Heart right ventricle (tissue), 16 donors: Measurements from ENCODE around the gene SDCBP2. TPM values are rescaled to one million over a fixed set of nuclear protein-coding genes. Genes with fewer than 3 reads are reported as not detected.

ENCODE experiments used
- ATAC-seq, 8 donors: fragments of 200-7000 bp; cut with Tn5 transposase; one replicate each; pipeline ENCODE4 v1.9.1; 2020; ENCODE audit warnings: mild to moderate bottlenecking in 8 of 8, moderate library complexity in 8 of 8, moderate number of reproducible peaks in 1 of 8
- DNase-seq, 2 donors: peaks; one replicate each; pipeline ENCODE4 v3.0.0-alpha.2; 2020
- H3K27ac ChIP-seq, 10 donors: fragments of 200-600 bp; sonication (generic) in 2 of 10; one replicate each; pipeline versions ENCODE4 v1.5.0 to v1.8.0; 2020 to 2022; ENCODE audit warnings: mild to moderate bottlenecking in 3 of 10
- H3K27me3 ChIP-seq, 7 donors: fragments of 200-600 bp; one replicate each; pipeline ENCODE4 v1.8.0; 2021 to 2022; ENCODE audit warnings: mild to moderate bottlenecking in 2 of 7
- H3K36me3 ChIP-seq, 9 donors: fragments of 200-600 bp; sonication (generic) in 1 of 9; one replicate each; pipeline versions ENCODE4 v1.5.0 to v1.8.0; 2020 to 2022; ENCODE audit warnings: mild to moderate bottlenecking in 2 of 9
- H3K4me1 ChIP-seq, 9 donors: fragments of 200-600 bp; sonication (generic) in 1 of 9; one replicate each; pipeline versions ENCODE4 v1.5.0 to v1.8.0; 2020 to 2022; ENCODE audit warnings: mild to moderate bottlenecking in 4 of 9
- H3K4me3 ChIP-seq, 10 donors: fragments of 200-600 bp; sonication (generic) in 2 of 10; one replicate each; pipeline versions ENCODE4 v1.5.0 to v1.8.0; 2020 to 2022; ENCODE audit warnings: mild to moderate bottlenecking in 7 of 10, moderate library complexity in 2 of 10
- H3K9me3 ChIP-seq, 11 donors: fragments of 200-600 bp in 10 of 11; sonication (generic) in 2 of 11; one replicate each; pipeline versions ENCODE4 v1.5.0 to v1.8.0; 2013 to 2022; ENCODE audit warnings: mild to moderate bottlenecking in 2 of 11, control low read depth in 1 of 11, moderate library complexity in 1 of 11
- WGBS, 2 donors: extraction: QIAGEN DNeasy Blood & Tissue Kit; methylation state at CpG; one replicate each; pipeline ENCODE4 v1.1.7; 2013; ENCODE audit warnings: inconsistent platforms in 1 of 2; 5-methylcytosine and 5-hydroxymethylcytosine counted together
- intact Hi-C, 10 donors: fragments of 100-400 bp; cut with DNase I; formaldehyde crosslinking; loops; one replicate each; pipeline versions ENCODE4 v1.11.1 to v1.14.2; 2022
- polyA plus RNA-seq, 2 donors: library from polyadenylated mRNA; stranded (reverse); fragments of 200-250 nt; gene quantifications; one replicate each; pipeline ENCODE4 v1.2.3, GENCODE V29; 2013
- total RNA-seq, 10 donors: library from RNA; stranded (reverse); fragmentation: NEBNext Ultra II Directional in 3 of 10; extraction: Animal tissue kit (Norgen Biotek cat#: 25700) in 3 of 10; gene quantifications; one replicate each; pipeline versions ENCODE4 v1.2.1 to v1.2.4, GENCODE V29; 2021 to 2023
- TF ChIP-seq, protein P1 (sequence below), 9 donors: fragments of 200-600 bp; sonication (generic) in 2 of 9; IDR thresholded peaks; one replicate each; pipeline versions ENCODE4 v1.5.0 to v1.8.0; 2021 to 2022; ENCODE audit warnings: antibody characterized with exemption in 9 of 9, mild to moderate bottlenecking in 5 of 9, moderate library complexity in 1 of 9
- donor health status: Arrhythmogenic right ventricular cardiomyopathy.
- donor health status: ischemic (EF 13 %, LVEDD 7.1; RV severe dilation, severe dysfunction).
- donor health status: healthy with polysubstance abuse.
- donor health status: DM: no; HTN: yes; CAD: no.
- donor health status: DM: no; HTN: no; CAD: no.
- donor health status: ischemic (EF 25% LVEDD 6.9; RV normal size, moderate dysfunction).
- donor health status: ischemic (EF 25% LVEDD 5.7; RV mildly dilated, moderate dysfunction).
- donor health status: healthy.
- donor health status: DM: yes; HTN: yes; CAD: no.
- donor health status: Ischemic cardiomyopathy.
- donor health status: ischemic (EF 35%, LVEDD 5.7; RV mildly dilated, moderate dysfunction).
- donor health status: nonischemic (EF 11% LVEDD 7.7; RV severe dilation, severe dysfunction).
- donor health status: DM: yes; HTN: yes; CAD: no.
- donor health status: PGD.
- donor health status: ischemic (EF 29% LVEDD 5.4; RV normal size, mild dysfunction).
- donor health status: nonischemic (EF 23%, LVEDD 6.1; RV moderate dilation, normal function).

Gene SDCBP2
- total and polyA plus RNA-seq, 12 donors: 0.62 to 4.3 (median 2.0) TPM

DNA sequence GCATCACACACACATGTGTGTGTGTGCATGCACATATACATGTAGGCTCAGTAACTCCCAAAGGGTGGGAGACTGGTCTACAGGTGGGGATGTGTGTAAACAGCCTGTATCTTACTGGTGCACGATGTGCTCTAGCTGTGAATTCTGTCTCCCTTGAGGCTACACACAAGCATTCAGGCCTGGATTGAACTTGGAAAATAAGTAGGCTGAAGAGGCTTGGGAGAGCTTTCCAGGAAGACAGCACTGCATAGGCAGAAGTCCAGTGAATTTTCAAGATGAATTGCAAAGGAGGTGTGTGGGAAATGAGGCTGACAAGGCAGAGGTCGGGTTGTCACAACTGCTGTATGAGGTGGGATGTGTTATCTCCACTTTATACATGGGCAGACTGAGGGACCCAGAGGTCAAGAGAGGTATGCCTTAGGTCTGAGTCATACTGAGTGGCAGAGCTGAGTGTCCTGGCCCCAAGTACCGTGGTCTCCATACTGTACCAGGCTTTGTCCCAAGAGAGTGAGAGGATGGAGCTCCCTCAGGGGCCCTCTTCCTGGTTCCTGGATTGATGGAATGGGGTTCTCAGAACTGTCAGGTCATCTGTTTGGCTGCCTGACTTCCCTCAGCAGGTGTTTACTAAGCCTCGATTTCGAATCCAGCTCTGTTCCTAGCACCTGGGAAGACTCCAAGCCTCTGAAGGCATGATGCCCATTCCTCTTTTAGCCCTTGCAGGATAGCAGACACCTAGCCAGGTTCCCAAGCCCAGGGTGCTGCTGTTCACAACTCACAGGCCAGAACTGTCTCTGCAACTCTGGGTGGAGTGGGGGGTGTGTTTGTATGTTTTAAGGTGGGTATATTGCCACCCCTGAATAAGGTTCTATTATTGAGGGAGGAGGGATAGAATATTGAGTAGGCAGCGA is 48.5 kb downstream of the SDCBP2 start:
- peak overlapping the region in 1 of 10 donors; percentile 60 for H3K27ac ChIP-seq
- WGBS, 2 donors: 66 to 70% methylated on average over 6 of the region's 6 CpGs
- H3K9me3 ChIP-seq: no peaks in the 10 kb centered on the region

DNA sequence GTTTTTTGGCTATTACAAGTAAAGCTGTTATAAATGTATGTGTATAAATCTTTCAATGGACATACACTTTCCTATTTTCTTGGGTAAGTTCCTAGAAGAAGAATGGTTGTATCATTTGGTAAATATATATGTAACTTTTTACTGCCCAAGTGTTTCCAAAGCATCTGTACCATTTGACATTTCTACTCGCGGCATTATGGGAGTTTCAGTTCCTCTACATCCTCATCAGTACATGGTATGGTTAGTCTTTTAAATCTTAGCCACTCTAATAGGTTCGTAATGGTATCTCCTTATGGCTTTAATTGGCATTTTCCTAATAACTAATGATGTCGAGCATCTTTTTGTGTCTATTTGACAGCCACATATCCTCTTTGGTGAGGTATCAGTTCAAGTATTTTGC is 49.9 kb downstream of the SDCBP2 start:
- H3K27me3 ChIP-seq: no peaks in the 10 kb centered on the region
- peaks cover 0 to 6% (median 0%) of the 10 kb centered on the region in 9 donors for H3K36me3 ChIP-seq
- DNase-seq: no peak
- ATAC-seq: no peak
- WGBS, 2 donors: 92 to 93% methylated on average over 4 of the region's 4 CpGs
- no peak overlapping the region for H3K27ac ChIP-seq
- H3K4me3 ChIP-seq: no peak overlapping the region
- peaks cover 0 to 20% (median 9%) of the 10 kb centered on the region in 9 donors for H3K4me1 ChIP-seq
- TF ChIP-seq, protein P1, sequence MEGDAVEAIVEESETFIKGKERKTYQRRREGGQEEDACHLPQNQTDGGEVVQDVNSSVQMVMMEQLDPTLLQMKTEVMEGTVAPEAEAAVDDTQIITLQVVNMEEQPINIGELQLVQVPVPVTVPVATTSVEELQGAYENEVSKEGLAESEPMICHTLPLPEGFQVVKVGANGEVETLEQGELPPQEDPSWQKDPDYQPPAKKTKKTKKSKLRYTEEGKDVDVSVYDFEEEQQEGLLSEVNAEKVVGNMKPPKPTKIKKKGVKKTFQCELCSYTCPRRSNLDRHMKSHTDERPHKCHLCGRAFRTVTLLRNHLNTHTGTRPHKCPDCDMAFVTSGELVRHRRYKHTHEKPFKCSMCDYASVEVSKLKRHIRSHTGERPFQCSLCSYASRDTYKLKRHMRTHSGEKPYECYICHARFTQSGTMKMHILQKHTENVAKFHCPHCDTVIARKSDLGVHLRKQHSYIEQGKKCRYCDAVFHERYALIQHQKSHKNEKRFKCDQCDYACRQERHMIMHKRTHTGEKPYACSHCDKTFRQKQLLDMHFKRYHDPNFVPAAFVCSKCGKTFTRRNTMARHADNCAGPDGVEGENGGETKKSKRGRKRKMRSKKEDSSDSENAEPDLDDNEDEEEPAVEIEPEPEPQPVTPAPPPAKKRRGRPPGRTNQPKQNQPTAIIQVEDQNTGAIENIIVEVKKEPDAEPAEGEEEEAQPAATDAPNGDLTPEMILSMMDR (IDR thresholded peaks at IDR 0.05): no peak
- intact Hi-C loops: no loop called here
- H3K9me3 ChIP-seq: no peaks in the 10 kb centered on the region

More for the DNA sequence above, 48.5 kb downstream of the SDCBP2 start:
- Histone ChIP-seq H3K4me1 (peaks cover 0 to 20% (median 9%) of the 10 kb centered on the region in 9 donors), H3K27me3 (no peaks in the 10 kb centered on the region), H3K36me3 (peaks cover 0 to 6% (median 0%) of the 10 kb centered on the region in 9 donors), H3K4me3 (no peak overlapping the region)
- intact Hi-C loops: no loop called here
- ATAC-seq: peak in 6 of 8 donors; percentile 34 to 87 (median 60)
- DNase-seq: no peak
- TF ChIP-seq, protein P1 (IDR thresholded peaks at IDR 0.05): no peak

DNA sequence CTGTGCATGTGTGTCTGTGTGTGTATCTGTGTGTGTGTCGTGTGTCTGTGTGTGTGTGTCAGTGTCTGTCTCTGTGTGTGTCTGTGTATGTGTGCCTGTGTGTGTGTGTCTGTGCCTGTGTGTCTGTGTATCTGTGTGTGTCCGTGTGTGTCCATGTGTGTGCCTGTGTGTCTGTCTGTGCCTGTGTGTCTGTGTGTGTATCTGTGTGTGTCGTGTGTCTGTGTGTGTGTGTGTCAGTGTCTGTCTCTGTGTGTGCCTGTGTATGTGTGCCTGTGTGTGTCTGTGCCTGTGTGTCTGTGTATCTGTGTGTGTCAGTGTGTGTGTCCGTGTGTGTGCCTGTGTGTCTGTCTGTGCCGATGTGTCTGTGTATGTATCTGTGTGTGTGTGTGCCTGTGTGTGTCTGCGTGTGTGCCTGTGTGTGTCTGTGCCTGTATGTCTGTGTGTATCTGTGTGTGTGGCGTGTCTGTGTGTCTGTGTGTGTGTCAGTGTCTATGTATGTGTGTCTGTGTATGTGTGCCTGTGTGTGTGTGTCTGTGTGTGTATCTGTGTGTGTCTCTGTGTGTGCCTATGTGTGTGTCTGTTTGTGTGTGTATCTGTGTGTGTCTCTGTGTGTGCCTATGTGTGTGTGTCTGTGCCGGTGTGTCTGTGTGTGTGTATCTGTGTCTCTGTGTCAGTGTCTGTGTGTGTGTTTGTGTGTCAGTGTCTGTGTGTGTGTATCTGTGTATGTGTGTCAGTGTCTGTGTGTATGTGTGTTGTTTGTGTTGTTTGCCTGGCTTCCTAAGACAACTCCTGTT is 51.2 kb downstream of the SDCBP2 start:
- H3K9me3 ChIP-seq: no peaks in the 10 kb centered on the region
- no peak overlapping the region for H3K4me3 ChIP-seq
- H3K27me3 ChIP-seq: no peaks in the 10 kb centered on the region
- H3K36me3 ChIP-seq: no peaks in the 10 kb centered on the region
- intact Hi-C loops: no loop called here
- no peak overlapping the region for H3K27ac ChIP-seq
- ATAC-seq (no peak), DNase-seq (no peak)
- TF ChIP-seq, protein P1 (IDR thresholded peaks at IDR 0.05): no peak
- peaks cover 0 to 20% (median 9%) of the 10 kb centered on the region in 9 donors for H3K4me1 ChIP-seq
- WGBS, 2 donors: 94 to 97% methylated on average over 8 of the region's 8 CpGs

DNA sequence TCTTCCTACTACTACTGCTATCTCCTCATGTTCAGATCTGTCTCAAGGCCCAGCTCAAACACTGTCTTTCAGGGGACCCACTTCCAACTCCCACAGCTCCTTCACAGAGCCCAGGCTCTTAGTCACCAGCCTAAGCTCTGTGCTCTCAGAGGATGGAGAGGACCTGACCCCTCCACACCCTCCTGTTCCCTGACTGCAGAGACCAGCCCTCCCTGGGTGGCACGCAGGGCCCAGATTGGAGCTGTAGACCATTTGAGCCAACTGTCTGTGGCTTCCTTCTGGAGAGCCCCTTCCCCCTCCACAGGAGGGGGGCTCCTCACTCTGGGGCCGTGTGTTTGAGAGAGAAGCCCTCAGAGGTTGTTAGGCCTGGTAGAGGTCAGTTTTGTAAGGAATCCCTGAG is 53.0 kb downstream of the SDCBP2 start:
- TF ChIP-seq, protein P1 (IDR thresholded peaks at IDR 0.05): no peak

More for the DNA sequence above, 53.0 kb downstream of the SDCBP2 start:
- 76 to 82% methylated on average over 2 of the region's 2 CpGs for WGBS, 2 donors
- intact Hi-C loops: no loop called here
- H3K4me1 ChIP-seq: peaks cover 0 to 9% (median 0%) of the 10 kb centered on the region in 9 donors
- no peaks in the 10 kb centered on the region for H3K9me3 ChIP-seq
- H3K36me3 ChIP-seq: no peaks in the 10 kb centered on the region
- H3K27me3 ChIP-seq: no peaks in the 10 kb centered on the region
- DNase-seq (no peak), ATAC-seq (no peak)
- no peak overlapping the region for H3K27ac ChIP-seq
- no peak overlapping the region for H3K4me3 ChIP-seq
